ENCODE measurements around the gene ATP9B. TPM values are rescaled to one million over a fixed set of nuclear protein-coding genes. Genes with fewer than 3 reads are reported as not detected.

Gene ATP9B
- polyA plus RNA-seq, 4 donors = 29.3 to 36.4 (median 32.7) TPM

- DNase-seq (ENCODE audit: low read depth in 4 of 4, low spot score in 3 of 4) = no peak
Observed at GRCh38 chr18:79420033-79420745, 351.0 kb downstream of the ATP9B start.

DNA sequence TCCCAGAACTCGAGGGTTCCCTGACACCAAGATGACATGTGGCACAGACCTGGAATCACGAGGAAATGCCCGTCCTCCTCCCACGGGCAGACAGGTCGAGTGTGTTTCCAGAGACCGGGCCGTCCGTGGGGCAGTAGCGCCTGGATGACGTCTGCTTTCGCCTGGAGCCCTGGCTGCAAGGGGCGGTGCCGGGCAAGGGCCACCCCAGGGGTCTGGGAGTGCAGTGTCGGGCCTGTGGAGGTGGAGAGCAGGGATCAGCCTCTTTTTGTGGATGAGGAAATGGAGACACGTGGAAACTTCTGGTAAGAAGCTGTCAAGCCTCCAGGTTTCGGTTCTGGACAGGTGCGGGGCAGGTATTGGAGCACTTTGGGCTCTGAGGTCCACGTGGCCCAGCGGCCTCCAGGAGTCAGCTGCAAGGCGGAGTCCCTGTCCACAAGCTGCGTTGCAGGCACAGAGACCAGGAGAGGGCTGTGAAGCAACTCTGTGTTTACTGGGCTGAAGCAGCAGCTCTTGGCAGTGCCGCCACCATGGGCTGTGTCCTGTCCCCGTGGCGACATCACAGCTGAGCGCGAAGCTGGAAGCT, 352.2 kb downstream of the ATP9B start:
- no peak for DNase-seq (ENCODE audit: low read depth in 4 of 4, low spot score in 3 of 4)

DNA sequence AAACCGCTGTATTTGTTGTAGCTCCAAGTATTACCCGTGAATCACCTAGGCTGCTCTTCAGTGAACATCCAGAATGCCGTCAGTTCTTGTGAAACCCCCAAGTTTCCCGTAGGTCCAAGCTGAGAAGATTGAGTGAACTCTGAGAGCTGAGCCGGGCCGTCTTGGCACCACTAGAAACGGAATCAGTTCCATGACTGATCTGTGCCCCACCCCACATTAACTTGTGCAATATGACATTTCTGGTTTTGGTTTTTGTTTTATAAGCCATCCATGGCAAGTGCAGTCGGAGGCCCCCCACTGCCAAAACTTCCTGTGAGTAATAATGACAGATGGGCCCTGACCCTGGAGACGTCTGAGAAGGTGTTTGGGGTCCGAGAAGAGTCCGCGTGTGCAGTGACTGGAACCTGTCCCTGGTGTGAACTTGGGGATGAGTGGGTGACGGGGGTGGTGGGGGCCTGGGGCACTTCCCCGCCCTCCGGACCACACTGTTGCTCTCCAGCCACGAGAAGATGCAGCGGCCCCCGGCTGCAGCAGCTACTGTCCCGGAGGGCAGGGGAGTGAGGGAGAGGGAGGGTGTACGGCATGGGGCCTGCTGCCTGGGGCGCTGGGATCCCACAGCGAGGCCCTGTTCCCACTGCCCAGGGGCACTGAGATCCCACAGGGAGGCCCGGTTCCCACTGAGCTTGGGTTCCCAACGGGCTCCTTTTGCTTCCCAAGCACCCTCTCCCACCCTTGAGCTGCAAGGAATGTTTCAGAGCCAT, 353.0 kb downstream of the ATP9B start:
- no peak for DNase-seq (ENCODE audit: low read depth in 4 of 4, low spot score in 3 of 4)

DNA sequence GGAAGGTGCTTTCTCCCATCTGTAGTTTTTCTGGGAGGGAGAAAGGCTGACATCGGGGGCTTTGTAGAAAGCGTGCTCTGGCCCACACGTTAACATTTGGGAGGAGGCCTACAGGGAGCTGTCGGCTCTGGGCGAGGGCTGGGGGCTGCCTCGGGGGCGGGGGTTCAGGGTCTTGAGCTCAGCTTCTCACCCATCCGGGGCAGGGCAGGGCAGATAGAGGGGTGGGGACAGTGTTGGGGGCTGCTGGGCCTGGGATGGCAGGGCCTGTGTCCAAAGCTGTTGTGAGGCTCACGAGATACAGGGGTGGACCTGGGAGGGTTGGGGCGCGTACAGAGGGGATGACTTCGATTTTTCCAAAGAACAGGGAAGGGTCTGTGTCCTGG, 353.6 kb downstream of the ATP9B start:
- no peak for DNase-seq (ENCODE audit: low read depth in 4 of 4, low spot score in 3 of 4)

- no peak for DNase-seq (ENCODE audit: low read depth in 4 of 4, low spot score in 3 of 4)
Observed at GRCh38 chr18:79423211-79424007, 354.2 kb downstream of the ATP9B start.

DNA sequence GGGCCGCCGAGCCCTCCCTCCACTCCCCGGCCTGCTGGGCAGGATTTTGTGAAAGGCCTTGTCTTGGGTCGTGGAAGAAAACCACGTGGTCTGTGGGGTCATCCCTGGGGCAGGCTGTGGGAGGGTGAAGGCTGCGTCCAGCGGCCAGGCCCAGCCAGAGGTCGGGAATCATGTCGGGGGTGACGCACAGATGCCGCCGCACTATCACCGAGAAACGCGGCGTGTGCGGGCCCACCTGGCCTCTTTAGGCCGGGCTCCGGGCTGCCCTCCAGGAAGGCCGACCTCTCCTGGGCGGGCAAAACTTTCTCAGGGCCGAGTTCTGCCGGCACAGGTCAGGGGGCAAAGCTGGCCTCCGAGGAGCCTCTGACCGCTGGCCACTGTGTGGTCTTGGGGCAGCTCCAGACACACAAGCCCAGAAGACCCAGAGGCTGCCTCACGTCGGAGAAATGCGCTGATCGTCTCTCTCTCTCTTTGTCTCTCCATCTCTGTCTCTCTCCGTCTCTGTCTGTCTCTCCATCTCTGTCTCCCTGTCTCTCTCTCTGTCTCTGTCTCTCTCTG, 354.9 kb downstream of the ATP9B start:
- no peak for DNase-seq (ENCODE audit: low read depth in 4 of 4, low spot score in 3 of 4)

DNA sequence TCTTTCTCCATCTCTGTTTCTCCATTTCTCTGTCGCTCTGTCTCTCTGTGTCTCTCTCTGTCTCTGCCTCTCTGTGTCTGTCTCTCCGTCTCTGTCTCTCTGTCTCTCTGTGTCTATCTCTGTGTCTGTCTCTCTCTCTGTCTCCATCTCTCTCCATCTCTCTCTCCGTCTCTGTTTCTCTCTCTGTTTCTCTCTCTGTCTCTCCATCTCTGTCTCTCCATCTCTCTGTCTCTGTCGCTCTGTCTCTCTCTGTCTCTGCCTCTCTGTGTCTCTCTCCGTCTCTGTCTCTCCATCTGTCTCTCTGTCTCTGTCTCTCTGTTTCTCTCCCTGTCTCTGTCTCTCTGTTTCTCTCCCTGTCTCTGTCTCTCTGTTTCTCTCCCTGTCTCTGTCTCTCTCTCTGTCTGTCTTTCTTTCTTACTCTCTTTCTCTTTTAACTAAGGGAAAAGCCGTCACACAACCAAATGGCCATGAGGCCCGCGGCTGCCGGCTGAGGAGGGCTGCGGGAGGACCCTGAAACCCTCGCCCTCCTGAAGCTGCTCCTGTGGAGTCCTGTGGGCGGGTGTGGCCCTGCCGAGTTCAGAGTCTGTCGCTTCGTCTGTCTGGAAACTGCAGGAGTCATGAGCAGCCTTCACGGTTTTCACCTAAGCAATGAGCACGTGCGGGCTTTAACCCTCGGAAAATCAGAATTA, 355.8 kb downstream of the ATP9B start:
- DNase-seq (ENCODE audit: low read depth in 4 of 4, low spot score in 3 of 4) = no peak

DNA sequence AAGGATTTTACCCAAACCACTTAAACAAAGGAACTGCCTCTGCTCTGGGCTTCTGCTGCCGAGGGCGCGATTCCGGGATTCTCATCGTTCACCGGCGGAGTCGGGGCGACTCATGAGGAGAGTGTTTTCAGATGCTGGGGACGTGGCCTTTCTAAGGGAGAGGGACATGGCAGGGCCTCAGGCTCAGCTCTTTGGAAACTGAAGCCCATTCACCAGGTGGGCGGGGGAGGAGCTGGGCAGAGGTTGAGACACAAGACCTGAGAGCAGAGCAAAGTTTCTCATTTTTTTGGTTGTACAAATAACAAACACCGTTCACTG, 356.3 kb downstream of the ATP9B start:
- no peak for DNase-seq (ENCODE audit: low read depth in 4 of 4, low spot score in 3 of 4)

DNA sequence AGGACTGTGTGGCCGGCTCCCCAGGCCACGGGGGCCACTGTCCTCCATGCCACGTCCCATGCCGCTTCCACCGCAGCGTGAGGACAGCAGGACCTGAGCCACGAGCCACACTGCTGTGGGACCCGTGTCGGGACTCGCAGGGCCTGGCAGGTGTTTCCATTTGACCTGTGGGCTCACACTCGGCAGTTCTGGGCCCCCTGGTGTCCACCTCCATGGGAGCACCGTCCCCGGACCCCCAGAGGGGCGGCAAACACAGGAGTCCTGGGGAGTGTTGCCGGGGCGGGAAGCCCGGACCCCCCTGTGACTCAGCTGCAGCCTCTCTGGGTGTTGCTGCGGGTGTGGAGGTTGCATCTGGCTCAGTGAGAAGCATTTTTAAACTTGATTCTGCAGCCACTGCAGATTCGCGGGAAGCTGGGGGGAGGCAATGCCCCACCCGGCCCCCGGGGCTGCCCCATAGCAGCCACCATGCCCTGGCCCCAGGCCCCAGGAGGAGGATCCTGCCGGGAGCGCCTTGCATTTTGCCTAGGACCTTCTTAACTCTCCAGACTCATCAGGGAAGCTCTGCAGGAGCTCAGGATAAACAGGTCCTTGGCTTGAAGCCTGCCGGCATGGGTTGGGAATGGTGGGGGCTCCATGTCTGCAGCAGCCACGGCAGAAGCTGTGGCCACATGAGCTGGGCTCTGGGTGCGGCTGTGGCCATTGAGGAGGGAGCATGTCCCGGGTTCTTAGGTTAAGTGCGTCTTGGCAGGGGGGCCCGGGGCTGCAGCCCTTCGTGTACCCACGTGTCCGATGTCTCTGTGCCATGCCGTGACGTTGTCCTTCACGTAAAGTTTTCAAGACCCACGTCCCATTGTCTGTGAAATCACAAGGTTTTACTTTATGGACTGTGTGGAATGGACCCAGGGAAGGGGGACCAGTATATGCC, 357.4 kb downstream of the ATP9B start:
- no peak for DNase-seq (ENCODE audit: low read depth in 4 of 4, low spot score in 3 of 4)

DNA sequence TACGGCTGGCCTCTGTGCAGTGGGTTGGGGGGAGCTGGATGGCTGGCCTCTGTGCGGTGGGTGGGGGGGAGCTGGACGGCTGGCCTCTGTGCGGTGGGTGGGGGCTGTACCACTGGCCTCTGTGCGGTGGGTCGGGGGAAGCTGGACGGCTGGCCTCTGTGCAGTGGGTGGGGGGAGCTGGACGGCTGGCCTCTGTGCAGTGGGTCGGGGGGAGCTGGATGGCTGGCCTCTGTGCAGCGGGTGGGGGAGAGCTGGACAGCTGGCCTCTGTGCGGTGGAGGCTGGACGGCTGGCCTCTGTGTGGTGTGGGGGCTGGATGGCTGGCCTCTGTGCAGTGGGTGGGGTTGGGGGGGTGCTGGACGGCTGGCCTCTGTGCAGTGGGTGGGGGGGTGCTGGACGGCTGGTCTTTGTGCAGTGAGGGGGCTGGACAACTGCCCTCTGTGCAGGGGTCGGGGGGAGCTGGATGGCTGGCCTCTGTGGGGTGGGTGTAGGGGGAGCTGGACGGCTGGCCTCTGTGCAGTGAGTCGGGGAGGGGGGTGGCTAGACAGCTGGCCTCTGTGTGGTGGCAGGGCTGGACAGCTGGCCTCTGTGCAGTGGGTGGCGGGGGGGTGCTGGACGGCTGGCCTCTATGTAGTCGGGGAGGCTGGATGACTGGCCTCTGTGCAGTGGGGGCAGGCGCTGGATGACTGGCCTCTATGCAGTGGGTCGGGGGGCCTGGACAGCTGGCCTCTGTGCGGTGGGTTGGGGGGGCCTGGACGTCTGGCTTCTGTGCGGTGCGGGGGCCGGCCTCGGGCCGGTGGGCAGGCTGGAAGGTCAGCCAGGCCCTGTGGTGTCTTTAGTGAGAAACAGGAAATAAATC, 358.4 kb downstream of the ATP9B start:
- no peak for DNase-seq (ENCODE audit: low read depth in 4 of 4, low spot score in 3 of 4)

Other genes starting within 250 kb of the ATP9B start
- 10 to 100 TPM in 1 of 4 donors, 1 to 10 TPM in 2, under 1 TPM in 1; 0.18 to 11.0 (median 8.2) TPM for gene SALL3, start 89.6 kb upstream of the ATP9B start, polyA plus RNA-seq (ENCODE audit: insufficient read length in 4 of 4)